CD1c-positive myeloid dendritic cell (primary cell): Measurements from ENCODE around the gene AGAP9.
"Not testable (repeated sequence)": the region's sequence is repeated elsewhere in the genome, so short reads cannot be mapped to it uniquely, and the experiment has no call there.

Experiments used
- DNase-seq: peaks from one replicate; pipeline ENCODE4 v3.0.0-alpha.2; 2016; ENCODE audit errors: extremely low spot score

Gene AGAP9

DNA sequence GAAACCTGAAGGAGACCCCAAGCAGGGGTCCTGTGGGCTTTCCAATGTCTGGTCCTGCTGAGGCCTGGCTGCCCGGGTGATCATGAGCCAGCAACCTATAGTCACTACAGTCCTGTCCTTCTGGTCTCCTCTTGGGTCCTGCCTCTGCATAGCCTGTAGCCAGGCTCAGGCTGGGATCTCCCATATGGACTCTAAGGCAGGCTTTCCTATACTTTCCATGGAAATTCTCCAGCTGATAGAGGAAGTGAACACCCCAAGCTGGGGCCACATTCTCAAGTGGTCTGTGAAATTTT is 66.0 kb downstream of the AGAP9 start:
- DNase-seq = no peak

DNA sequence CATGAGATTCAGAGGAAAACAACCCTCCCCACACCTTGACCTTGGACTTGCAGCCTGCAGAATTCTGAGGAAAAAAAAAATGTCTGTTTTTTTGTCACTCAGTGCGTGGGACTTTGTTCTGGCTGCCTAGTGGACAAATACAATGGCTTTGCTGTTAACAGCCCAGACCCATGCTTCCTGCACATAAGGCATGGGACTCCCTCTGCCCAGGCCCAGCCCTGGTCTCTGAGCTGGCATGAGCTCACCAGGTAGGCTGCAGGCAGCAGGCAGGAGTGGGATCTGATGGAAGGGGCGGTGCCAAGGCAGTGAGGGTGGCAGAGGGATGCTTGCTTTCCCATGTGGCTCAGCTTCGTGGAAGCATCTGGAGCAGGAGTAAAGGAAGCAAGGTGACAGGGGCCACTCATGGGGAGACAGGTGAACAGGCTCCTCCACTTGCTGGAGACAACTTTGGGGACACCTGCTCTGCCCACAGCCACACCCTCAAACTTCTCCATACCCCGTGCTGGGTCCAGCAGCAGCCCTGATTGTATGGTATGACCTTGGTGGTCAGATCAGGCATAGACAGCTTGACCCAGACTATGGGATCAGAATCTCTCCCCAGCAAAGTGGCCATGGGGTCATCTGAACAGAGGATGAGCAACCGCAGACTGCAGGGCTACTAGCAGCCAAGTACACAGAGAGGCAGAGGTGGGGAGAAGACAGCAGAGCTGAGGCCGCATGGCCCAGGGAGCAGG is 66.5 kb downstream of the AGAP9 start:
- no peak for DNase-seq

DNA sequence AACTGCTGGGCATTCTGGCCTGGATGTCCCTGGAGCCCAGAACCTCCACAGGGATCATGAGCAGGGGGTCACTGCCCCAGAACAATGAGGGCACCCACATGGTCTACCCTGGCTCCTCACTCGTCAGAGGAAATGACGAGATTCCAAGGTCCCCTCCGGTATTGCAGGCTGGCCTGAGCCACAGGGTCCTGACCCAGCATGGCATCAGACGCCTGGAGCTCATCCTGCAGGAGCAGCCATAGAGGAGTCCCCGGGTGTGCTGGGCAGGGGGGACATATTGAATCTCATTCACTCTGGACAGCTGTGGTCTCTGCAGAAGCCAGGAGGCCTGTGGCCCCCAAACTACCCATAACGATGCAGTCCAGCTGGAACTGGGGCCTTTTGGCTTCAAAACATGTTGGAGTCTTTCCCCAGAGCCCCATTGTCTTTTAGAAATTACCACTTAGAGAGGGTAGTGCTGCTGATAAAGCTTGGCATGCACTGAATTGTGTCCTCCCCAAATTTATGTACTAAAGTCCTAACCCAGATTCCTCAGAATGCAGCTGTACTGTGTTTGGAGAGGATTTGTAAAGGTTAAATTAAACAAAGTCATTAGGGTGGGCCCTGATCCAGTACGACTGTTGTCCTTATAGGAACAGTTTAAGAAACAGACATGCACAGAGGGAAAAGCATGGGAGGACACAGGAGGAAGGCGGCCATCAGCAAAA is 67.2 kb downstream of the AGAP9 start:
- no peak for DNase-seq

DNA sequence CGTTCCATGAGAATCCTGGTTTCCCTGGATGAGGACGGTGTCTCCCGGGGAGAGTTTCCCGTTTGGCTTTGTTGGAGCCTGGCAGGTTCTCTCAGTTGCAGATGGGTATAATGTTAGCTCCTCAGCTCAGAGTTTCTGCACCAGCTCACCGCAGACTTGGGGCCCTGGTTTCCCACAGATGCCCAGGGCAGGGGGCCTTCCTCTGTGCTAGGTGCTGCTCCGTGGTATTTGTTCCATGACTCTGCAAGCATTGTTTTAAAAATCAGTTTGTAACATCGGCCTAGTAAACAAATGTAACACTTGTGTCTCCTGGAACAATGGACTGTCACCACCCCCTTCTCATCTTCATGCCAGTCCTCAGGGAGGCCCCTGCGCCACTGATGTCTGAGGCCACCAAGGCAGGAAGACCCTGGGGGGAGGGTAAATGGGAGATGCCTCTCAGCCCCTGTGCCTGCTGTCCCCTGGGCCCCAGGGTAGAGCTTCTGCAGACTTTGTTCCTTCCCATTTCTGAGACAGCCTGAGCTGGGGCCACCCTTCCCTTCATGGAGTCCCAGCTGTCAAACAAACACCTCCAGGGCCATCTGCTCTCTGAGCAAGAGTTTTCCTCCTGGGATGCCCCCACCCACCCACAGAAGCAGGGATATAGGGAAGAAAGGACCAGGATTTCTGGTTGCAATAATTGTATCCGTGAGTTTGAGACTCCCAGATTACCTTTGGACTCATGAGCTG is 67.9 kb downstream of the AGAP9 start:
- DNase-seq = not testable (repeated sequence)

DNA sequence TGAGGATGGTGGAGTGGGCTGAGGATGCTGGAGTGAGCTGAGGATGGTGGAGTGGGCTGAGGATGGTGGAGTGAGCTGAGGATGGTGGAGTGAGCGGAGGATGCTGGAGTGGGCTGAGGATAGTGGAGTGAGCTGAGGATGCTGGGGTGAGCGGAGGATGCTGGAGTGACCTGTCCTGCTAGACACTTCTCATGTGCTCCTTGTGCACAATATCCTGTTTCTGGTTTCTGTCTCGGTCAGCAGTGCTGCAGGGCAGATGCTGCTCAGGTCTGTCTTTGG is 68.7 kb downstream of the AGAP9 start:
- no peak for DNase-seq

DNA sequence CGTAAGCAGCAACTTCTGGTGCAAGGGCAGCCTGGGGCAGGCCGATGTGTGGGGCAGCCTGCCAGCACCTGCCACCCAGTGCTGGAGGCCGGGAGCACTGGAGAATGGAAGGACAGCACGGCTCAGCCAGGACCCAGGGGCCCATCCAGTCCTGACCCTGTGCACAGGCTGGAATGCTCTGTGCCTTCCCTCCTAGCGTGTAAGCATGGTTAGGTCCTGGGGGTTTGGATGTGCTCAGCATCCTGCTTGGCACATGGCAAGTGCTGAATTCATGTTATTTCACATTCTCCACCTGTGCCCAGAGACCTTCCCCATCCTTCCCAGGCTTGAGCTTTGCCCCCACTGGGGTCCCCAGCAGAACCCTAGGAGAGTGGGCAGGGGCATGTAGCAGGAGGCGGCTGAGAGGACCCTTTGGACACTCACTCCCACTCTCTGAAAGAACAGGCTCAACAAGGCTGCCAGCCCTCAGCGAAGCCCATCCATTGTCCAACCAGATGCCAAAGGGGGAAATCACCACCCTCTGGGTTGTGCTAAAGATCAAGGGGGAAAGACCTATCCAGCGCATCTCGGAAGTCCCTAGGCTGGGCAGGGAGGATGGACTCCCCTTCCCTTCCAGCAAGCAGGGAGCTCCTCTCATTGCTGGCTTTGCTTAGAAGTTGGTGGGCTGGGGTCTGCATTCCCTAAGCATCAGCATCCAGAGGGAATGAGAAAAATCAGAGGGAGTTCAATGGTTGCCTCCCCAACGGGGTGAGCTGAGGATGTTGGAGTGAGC is 69.2 kb downstream of the AGAP9 start:
- DNase-seq = no peak

DNA sequence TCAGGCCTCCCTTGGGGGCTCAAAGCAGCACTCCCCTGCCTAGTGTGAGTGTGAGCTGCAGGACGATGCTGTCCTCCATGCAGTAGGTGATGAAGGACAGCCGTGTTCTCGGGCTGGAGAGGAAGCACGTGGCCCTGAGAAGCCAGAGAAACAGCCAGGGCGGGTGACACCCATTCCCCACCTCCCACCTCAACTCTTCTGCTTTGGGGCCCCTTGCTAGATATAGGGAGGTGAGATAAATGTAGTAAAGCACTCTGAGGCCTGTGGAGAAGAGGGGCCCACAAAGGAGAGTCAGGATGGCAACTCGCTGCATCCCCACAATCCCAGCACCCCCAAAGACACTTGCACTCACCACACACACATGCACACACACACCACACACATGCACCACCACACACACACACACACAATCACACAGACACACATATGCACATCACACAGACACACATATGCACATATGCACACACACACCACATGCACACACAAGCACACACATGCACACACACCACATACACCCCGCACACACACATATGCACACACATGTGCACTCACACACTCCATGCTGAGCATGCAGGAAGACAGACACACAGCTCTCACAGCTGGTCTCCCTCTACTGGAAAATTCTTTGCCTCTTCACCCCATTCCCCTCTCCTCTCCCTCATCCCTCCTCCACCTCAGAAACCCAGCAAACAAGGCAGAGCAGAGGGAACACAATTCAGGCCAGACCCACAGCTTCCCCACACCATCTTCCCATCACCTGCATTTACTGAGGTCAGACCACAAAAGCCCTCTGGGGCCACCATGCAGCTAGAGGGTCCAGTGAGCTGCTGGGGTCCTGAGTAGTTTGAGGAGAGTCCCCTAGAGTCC is 70.1 kb downstream of the AGAP9 start:
- DNase-seq = no peak

DNA sequence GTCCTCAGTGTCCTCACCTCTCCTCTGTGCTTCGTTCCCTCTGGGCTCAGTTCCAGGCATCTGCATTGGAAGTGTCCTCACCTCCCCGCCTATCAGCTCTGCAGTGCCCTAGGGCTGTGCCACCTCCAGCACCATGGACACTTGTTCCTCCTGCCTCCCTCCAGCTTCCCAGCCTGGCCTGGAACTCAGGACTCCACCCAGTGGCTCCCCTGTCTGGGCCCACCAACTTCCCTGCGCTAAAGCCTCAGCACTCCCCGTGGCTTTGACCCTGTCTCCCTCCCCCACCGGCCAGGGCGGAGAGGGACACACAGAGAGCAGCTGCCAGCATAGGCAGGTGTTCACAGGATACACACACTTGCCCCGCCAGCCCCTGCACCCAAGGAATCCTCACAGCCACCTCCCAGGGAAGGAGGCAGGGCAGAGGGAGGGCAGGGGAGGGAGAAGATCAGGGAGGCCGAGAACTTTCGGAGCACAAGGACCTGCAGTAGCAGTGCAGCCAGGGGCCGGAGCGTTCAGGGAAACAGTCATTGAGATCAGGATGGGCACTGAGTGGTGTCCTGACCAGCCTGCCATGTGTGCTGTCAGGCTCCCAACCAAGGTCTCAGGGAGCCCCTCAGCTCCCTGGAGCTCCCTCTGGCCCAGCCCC is 70.8 kb downstream of the AGAP9 start:
- DNase-seq = no peak

DNA sequence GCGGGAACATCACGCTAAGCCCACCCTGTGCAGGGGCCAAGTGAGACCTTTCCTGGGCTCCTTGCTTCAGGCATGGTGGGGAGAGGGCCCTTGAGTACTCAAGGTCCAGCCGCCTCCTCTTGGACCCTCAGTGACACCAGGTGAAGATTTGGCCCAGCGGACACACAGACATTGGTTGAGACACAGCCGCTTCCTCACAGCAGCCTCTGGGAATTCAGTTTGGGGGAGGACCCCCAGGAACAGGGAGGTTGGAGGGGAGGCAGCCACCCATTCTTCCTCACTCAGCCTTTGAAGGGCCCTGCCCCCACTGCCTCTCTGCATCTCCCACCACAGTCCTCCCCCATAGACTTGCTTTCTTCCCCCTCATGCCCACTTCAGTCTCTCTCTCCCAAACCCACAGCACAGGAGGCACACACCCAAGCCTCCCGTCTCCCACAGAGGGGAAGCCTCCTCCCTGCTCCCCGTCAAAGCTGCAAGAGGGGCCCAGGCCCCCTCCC is 71.4 kb downstream of the AGAP9 start:
- no peak for DNase-seq
